ES-I3 (cell line): Measurements from ENCODE around the gene ADGRL3.

ENCODE experiments used
- H3K36me3 ChIP-seq: 2 replicates; pipeline ENCODE4 v1.6.1; 2013; ENCODE audit warnings: mild to moderate bottlenecking, low read length, control low read depth, moderate library complexity; ENCODE audit not compliant: insufficient read depth
- H3K4me1 ChIP-seq: 2 replicates; pipeline ENCODE4 v1.6.1; 2013; ENCODE audit warnings: mild to moderate bottlenecking, control low read depth, low read length; ENCODE audit not compliant: insufficient read depth
- H3K9ac ChIP-seq: 2 replicates; pipeline ENCODE4 v1.6.1; 2013; ENCODE audit warnings: low read depth, mild to moderate bottlenecking, low read length, moderate library complexity
- H3K9me3 ChIP-seq: 2 replicates; pipeline ENCODE4 v1.6.1; 2013; ENCODE audit warnings: mild to moderate bottlenecking, low read length, moderate library complexity; ENCODE audit not compliant: control insufficient read depth, insufficient read depth

ADGRL3 gene

DNA sequence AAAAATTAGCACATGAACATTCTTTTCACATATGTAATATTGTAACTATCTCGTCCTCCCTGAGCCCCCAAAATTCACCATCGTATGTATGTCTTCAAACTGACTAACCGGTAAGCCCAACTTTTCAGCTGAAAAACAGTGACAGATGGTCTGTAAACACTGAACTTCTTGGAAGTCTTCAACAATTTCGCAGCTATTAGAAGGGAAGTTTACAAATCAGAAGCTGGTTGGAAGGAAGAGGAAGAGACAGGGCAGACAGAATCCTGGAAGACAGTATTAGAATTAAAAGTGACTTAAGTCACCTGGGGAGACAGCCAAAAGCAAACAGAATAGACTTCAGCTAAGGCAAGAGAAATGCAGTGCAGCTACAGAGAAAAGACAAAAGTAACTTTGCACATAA is 858.4 kb downstream of the ADGRL3 start:
- Histone ChIP-seq H3K9me3 (no peaks in the 10 kb centered on the region), H3K36me3 (no peaks in the 10 kb centered on the region), H3K4me1 (peaks cover 8% of the 10 kb centered on the region), H3K9ac (no peak overlapping the region)

DNA sequence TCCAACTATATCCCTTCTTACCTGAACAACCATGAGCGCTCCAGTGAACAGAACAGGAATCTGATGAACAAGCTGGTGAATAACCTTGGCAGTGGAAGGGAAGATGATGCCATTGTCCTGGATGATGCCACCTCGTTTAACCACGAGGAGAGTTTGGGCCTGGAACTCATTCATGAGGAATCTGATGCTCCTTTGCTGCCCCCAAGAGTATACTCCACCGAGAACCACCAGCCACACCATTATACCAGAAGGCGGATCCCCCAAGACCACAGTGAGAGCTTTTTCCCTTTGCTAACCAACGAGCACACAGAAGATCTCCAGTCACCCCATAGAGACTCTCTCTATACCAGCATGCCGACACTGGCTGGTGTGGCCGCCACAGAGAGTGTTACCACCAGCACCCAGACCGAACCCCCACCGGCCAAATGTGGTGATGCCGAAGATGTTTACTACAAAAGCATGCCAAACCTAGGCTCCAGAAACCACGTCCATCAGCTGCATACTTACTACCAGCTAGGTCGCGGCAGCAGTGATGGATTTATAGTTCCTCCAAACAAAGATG is 870.2 kb downstream of the ADGRL3 start:
- H3K4me1 ChIP-seq = no peaks in the 10 kb centered on the region; the same call in 1 of the 2 replicates
- no peaks in the 10 kb centered on the region for H3K36me3 ChIP-seq
- no peak overlapping the region for H3K9ac ChIP-seq
- H3K9me3 ChIP-seq = no peaks in the 10 kb centered on the region

- Histone ChIP-seq H3K9me3 (no peaks in the 10 kb centered on the region), H3K4me1 (no peaks in the 10 kb centered on the region; the same call in 1 of the 2 replicates), H3K36me3 (no peaks in the 10 kb centered on the region), H3K9ac (no peak overlapping the region)
These were observed 875.0 kb downstream of the ADGRL3 start for GRCh38 chr4:62075089-62075488.

GRCh38 chr4:62075521-62075920 is 875.4 kb downstream of the ADGRL3 start:
- H3K9ac ChIP-seq = no peak overlapping the region
- H3K9me3 ChIP-seq = no peaks in the 10 kb centered on the region
- no peaks in the 10 kb centered on the region; the same call in 1 of the 2 replicates for H3K4me1 ChIP-seq
- no peaks in the 10 kb centered on the region for H3K36me3 ChIP-seq

DNA sequence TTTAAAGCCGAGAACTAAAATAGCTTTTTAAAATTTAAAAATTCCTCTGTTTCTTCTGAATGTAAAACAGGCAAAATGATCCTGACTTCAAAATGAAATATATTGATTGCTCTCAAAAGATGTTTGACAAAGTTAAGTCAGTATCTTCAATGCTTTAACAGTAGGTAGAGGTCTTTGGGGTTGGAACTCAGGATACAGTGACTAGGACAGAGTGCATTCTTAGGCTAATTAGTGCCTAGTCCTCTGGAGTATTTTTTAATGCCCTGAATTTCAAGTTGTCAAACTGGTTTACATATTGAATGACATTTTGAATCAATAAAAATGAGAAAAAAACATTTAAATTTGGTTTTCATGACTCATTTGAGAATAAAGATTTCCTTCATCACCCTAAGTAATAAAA is 877.3 kb downstream of the ADGRL3 start:
- no peak overlapping the region for H3K9ac ChIP-seq
- H3K4me1 ChIP-seq = no peaks in the 10 kb centered on the region; the same call in 1 of the 2 replicates
- no peaks in the 10 kb centered on the region for H3K9me3 ChIP-seq
- no peaks in the 10 kb centered on the region for H3K36me3 ChIP-seq

- Histone ChIP-seq H3K36me3 (no peaks in the 10 kb centered on the region), H3K9me3 (no peaks in the 10 kb centered on the region), H3K9ac (no peak overlapping the region), H3K4me1 (no peaks in the 10 kb centered on the region)
These were observed 880.3 kb downstream of the ADGRL3 start for GRCh38 chr4:62080431-62080830.

GRCh38 chr4:62087706-62088105 is 887.6 kb downstream of the ADGRL3 start:
- H3K9ac ChIP-seq = no peak overlapping the region
- no peaks in the 10 kb centered on the region for H3K36me3 ChIP-seq
- no peaks in the 10 kb centered on the region for H3K4me1 ChIP-seq
- H3K9me3 ChIP-seq = no peaks in the 10 kb centered on the region

- Histone ChIP-seq H3K4me1 (no peaks in the 10 kb centered on the region; the same call in 1 of the 2 replicates), H3K9me3 (no peaks in the 10 kb centered on the region), H3K36me3 (no peaks in the 10 kb centered on the region), H3K9ac (no peak overlapping the region)
These were observed 893.6 kb downstream of the ADGRL3 start for GRCh38 chr4:62093735-62094134.

GRCh38 chr4:62096881-62097280 is 896.8 kb downstream of the ADGRL3 start:
- Histone ChIP-seq H3K4me1 (no peaks in the 10 kb centered on the region; the same call in 1 of the 2 replicates), H3K9me3 (no peaks in the 10 kb centered on the region; the same call in 1 of the 2 replicates), H3K36me3 (no peaks in the 10 kb centered on the region), H3K9ac (no peak overlapping the region)

GRCh38 chr4:62115216-62115615 is 915.1 kb downstream of the ADGRL3 start:
- Histone ChIP-seq H3K9ac (no peak overlapping the region), H3K4me1 (peaks cover 2% of the 10 kb centered on the region; the same call in 1 of the 2 replicates), H3K36me3 (no peaks in the 10 kb centered on the region), H3K9me3 (no peaks in the 10 kb centered on the region)

GRCh38 chr4:62117886-62118285 is 917.8 kb downstream of the ADGRL3 start:
- Histone ChIP-seq H3K9me3 (no peaks in the 10 kb centered on the region), H3K4me1 (peaks cover 2% of the 10 kb centered on the region; the same call in 1 of the 2 replicates), H3K9ac (no peak overlapping the region), H3K36me3 (no peaks in the 10 kb centered on the region)

DNA sequence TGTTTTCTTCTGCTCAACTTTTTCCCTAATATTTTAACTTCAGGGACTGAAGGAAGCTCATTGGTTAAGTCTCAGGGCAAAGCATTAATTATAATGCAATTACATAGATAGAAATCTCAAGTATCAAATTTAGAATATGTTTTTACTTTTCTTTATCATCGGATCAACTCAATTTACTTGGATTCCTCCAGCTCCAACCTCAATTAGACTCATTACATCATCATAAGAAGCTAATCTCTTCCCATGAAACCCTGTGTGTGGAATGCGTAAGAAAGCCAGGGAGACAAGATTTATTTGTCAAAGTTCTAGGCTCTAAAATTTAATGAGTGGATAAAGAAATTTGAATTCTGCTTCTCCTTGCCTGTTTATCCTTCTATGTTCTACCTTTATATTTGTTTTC is 918.4 kb downstream of the ADGRL3 start:
- no peak overlapping the region for H3K9ac ChIP-seq

GRCh38 chr4:62119195-62119594 is 919.1 kb downstream of the ADGRL3 start:
- Histone ChIP-seq H3K9ac (no peak overlapping the region), H3K9me3 (no peaks in the 10 kb centered on the region), H3K36me3 (no peaks in the 10 kb centered on the region), H3K4me1 (peaks cover 2% of the 10 kb centered on the region; the same call in 1 of the 2 replicates)

More for the DNA sequence above, 918.4 kb downstream of the ADGRL3 start:
- H3K4me1 ChIP-seq = peaks cover 2% of the 10 kb centered on the region; the same call in 1 of the 2 replicates
- H3K9me3 ChIP-seq = no peaks in the 10 kb centered on the region
- no peaks in the 10 kb centered on the region for H3K36me3 ChIP-seq

DNA sequence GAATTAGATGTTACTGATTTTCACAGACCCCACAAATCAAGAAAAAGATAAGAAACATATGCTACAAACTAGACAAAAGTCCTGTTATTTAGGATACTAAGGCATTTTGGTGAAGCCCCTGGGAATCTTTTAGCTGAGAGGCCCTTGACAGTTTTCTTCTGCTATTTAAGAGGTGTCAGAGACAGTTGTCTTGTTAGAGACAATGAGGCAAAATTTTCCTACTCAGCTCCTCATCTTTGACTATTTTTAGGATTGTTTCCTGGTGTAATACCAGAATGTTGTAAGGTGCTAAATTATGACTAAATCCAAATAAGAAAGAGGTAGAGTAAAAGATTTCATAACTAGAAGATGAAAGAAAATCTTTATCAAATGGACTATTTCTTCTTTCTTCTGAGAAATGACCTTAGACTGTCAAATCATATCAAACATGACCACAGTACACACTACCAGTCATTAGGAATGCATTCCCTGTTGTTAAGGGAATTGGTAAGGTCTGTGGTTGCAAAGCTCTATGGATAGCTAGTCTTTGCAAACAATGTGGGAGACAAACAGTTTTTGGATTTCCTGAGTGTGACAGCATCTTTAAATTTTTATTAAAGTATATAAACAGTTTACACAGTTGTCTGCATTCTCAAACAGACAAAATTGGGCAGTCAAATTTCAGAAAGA is 926.1 kb downstream of the ADGRL3 start:
- no peaks in the 10 kb centered on the region for H3K4me1 ChIP-seq
- H3K9me3 ChIP-seq = no peaks in the 10 kb centered on the region
- no peaks in the 10 kb centered on the region for H3K36me3 ChIP-seq
- H3K9ac ChIP-seq = no peak overlapping the region
